Prostate gland (tissue), 2 donors: ENCODE data around the gene ZNF10.

Source experiments
- POLR2A ChIP-seq: fragments of 450-650 bp; IDR thresholded peaks from one replicate; pipeline ENCODE4 v1.6.1; 2016; ENCODE audit warnings: antibody characterized with exemption, mild to moderate bottlenecking
- TF ChIP-seq, protein P1 (sequence below), 4 experiments: fragments of 200-600 bp in 2 of 4; fragments of 450-650 bp in 2 of 4; sonication (generic) in 2 of 4; IDR thresholded peaks; 1 replicate in 3 of 4; 2 replicates in 1 of 4; pipeline ENCODE4 v1.5.1; 2016 to 2019; ENCODE audit warnings: antibody characterized with exemption in 4 of 4, mild to moderate bottlenecking in 2 of 4, moderate library complexity in 2 of 4

DNA sequence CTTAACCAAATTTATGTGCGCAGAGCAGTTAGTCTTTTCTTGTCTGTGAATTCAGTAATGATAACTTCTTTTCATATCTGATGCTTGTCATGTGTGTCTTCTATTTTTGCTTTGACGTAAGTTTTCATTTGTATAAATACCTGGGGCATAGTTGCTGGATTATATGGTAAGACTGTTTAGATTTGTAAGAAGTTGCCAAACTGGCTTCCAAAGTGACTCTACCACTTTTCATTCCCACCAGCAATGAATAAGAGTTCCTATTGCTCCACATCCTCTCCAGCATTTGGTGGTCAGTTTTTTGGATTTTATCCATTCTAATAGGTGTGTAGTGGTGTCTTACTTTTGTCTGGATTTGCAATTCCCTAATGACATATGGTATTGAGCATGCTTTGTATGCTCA is 59.7 kb downstream of the ZNF10 start:
- TF ChIP-seq, protein P1, sequence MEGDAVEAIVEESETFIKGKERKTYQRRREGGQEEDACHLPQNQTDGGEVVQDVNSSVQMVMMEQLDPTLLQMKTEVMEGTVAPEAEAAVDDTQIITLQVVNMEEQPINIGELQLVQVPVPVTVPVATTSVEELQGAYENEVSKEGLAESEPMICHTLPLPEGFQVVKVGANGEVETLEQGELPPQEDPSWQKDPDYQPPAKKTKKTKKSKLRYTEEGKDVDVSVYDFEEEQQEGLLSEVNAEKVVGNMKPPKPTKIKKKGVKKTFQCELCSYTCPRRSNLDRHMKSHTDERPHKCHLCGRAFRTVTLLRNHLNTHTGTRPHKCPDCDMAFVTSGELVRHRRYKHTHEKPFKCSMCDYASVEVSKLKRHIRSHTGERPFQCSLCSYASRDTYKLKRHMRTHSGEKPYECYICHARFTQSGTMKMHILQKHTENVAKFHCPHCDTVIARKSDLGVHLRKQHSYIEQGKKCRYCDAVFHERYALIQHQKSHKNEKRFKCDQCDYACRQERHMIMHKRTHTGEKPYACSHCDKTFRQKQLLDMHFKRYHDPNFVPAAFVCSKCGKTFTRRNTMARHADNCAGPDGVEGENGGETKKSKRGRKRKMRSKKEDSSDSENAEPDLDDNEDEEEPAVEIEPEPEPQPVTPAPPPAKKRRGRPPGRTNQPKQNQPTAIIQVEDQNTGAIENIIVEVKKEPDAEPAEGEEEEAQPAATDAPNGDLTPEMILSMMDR (IDR thresholded peaks at IDR 0.05): no peak
- no peak for TF ChIP-seq POLR2A
